RWPE1 (cell line): Measurements from ENCODE around the gene LY6G6F.

Experiments
- CTCF ChIA-PET: fragments of 350-600 bp; sonication (Branson Sonifier 250); formaldehyde crosslinking; extraction: SDS; loops from one replicate; lab custom pipeline; 2021; lab: Yijun Ruan, JAX
- POLR2A ChIA-PET: fragments of 400-600 bp; formaldehyde crosslinking; extraction: SDS; loops from one replicate; lab custom pipeline; 2020; ENCODE audit warnings: antibody characterized with exemption; ENCODE audit not compliant: low non-redundant PET; lab: Yijun Ruan, JAX
- DNase-seq: peaks from one replicate; pipeline ENCODE4 v3.0.0; 2012; ENCODE audit warnings: low spot score
- H3K27ac ChIP-seq: fragments of 450-650 bp; 2 replicates; pipeline ENCODE4 v1.5.1; 2017
- TF ChIP-seq, protein P1 (sequence below): fragments of 450-650 bp; conservative IDR thresholded peaks from 2 replicates; pipeline ENCODE4 v1.5.1; 2017; ENCODE audit warnings: low read depth, mild to moderate bottlenecking

The LY6G6F gene

DNA sequence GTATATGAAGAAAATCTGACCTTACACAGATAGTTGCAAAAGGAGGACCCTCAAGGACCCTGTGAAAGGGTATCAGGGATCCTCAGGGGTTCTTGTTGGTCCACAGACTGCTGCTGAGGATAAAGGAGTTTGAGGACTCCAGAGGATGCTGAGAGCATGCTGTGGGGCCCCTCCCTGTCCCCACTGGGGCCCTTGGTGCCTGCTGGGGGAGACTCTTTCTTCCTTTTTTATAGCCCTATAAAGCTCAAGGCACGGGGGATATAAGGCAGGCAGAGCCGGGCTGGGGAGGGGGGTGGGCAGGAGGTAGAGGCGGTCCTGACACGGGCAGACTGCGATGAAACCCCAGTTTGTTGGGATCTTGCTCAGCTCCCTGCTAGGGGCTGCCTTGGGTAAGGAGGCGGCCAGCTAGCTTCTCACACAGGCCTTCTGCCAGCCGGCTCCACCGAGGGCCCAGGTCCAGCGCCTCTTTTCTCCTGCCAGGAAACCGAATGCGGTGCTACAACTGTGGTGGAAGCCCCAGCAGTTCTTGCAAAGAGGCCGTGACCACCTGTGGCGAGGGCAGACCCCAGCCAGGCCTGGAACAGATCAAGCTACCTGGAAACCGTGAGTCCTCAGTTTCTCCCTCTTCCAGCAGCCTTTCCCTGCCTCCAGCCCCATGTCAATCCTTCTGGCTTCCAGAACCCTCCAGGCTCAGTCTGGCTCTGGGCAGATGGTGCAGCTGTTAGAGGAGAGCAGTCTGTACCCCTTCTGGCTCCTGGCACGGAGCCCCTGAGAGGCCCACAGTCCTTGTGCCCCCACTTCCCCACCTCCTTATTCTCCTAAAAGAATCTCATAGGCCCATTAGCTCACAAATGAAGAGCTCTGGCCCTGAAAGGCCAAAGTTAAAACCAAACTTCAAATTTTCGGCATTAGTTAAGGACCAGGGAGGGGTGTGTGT lies 8.6 kb downstream of the LY6G6F start, which contains the start of gene LY6G6D:
LY6G6D (plus strand) TSS at position 327 of the 937 bp plus-strand sequence; CDS start at position 335, 8 bp downstream.
- TF ChIP-seq, protein P1, sequence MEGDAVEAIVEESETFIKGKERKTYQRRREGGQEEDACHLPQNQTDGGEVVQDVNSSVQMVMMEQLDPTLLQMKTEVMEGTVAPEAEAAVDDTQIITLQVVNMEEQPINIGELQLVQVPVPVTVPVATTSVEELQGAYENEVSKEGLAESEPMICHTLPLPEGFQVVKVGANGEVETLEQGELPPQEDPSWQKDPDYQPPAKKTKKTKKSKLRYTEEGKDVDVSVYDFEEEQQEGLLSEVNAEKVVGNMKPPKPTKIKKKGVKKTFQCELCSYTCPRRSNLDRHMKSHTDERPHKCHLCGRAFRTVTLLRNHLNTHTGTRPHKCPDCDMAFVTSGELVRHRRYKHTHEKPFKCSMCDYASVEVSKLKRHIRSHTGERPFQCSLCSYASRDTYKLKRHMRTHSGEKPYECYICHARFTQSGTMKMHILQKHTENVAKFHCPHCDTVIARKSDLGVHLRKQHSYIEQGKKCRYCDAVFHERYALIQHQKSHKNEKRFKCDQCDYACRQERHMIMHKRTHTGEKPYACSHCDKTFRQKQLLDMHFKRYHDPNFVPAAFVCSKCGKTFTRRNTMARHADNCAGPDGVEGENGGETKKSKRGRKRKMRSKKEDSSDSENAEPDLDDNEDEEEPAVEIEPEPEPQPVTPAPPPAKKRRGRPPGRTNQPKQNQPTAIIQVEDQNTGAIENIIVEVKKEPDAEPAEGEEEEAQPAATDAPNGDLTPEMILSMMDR = no peak
- POLR2A ChIA-PET = interaction anchor here (0.6 kb wide), 1 partner anchor 20 kb away, joined by 6 read pairs; no protein-coding TSS in a partner anchor
- CTCF ChIA-PET = interaction anchor here (1.2 kb wide), 1 partner anchor 14 kb away, joined by 8 read pairs; the partner anchor contains the start of gene DDAH2
- DNase-seq = no peak
- H3K27ac ChIP-seq = peak within 1 kb of the TSS; percentile 12; the same call in 1 of the 2 replicates

DNA sequence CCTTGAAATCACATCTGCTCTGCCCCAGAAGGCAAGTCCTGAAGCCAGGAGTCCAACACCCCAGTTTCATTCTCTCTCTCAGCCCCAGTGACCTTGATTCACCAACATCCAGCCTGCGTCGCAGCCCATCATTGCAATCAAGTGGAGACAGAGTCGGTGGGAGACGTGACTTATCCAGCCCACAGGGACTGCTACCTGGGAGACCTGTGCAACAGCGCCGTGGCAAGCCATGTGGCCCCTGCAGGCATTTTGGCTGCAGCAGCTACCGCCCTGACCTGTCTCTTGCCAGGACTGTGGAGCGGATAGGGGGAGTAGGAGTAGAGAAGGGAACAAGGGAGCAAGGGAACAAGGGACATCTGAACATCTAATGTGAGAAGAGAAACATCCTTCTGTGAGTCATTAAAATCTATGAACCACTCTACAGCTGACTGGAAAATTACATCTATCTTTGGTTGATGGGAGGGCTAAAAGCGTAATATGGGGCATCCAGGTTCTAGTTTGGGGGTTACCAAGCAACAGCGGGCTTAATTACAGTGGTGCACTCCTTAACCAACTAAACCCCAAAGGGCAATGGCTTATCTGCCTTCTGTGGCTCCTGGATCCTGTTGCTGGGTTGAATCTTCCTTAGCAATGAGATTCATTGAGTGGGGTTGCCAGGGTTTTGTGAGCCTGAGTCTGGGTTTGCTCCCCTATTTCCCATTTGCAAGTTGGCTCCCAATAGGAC lies 11.0 kb downstream of the LY6G6F start:
- CTCF ChIA-PET = interaction anchor here (0.6 kb wide), 4 partner anchors 12 to 219 kb away, joined by 3 to 4 read pairs (median 3); no protein-coding TSS in a partner anchor
- POLR2A ChIA-PET = no interaction called here
- no peak for DNase-seq
- H3K27ac ChIP-seq = no peak overlapping the region
- TF ChIP-seq, protein P1 = 0 out of 2 replicates have a peak, but pooled peaks have one; percentile 15

DNA sequence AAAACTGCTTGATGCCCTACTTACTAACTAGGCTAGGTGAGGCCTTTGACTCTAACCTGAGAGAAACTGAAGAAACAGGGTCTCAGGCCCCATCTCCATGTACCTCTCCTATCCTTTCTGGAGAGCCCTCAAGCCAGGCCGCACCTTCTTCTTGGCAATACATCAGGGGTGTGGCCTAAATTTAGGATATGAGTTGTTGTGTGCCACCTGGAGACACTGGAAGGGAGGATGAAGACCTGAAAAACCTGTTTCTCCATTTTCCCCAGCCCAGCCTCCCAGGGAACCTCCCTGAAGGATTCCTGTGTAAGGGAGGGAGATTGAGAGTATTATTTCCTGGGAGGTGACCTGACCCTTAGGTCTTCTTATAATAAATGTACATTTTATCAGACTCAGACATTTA lies 11.6 kb downstream of the LY6G6F start:
- POLR2A ChIA-PET = no interaction called here
- DNase-seq = peak; percentile 95

DNA sequence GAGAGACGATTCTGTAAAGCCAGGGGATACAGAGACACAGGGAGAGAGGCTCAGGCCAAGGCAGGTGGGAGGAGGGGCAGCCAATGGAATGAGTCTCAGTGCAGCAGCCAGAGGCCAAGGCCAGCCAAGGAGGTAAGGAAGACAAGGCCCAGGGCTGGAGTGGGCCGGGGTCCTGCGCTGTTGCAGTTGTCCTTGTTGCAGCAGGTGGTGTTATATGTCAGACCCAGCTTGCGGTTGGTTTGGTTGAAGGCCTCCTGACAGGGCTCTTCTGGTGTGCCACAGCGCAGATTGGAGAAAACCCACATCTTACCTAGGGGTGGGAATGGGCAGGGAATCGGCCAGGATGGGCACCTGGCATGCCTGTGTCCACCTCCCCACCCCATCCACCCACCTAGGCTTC lies 12.3 kb downstream of the LY6G6F start:
- CTCF ChIA-PET = no interaction called here

More for the DNA sequence above, 11.6 kb downstream of the LY6G6F start:
- no peak overlapping the region for H3K27ac ChIP-seq
- TF ChIP-seq, protein P1 = no peak
- CTCF ChIA-PET = no interaction called here

DNA sequence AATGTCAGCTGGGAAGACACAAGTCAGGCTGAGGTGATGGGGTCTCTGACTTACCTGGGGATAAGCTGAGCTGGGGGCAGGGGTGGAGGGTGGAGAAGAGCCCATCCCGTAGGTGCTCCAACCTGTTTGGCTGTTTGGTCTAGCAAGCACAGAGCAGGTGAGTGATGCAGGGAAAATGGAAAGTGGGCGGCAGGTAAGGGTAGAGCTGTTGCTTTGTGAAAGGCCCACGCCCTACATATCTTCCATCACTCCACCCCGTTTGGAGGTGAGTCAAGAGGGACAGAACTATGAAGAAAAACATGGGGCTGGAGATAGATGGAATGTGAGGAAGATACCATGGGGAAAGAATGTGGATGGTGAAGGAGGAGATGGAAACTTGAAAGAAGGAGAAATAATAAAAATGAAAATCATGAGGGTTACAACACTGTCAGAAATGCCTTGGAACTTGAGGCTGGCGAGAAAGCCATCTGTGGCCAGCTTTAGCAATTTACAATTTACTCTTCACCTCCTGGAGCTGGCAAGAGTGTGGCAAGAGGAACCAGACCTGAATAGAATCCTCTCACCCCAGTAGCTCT lies 13.6 kb downstream of the LY6G6F start:
- TF ChIP-seq, protein P1 = no peak
- peak; percentile 63 for DNase-seq
- CTCF ChIA-PET = interaction anchor here (0.5 kb wide), 1 partner anchor 21 kb away, joined by 4 read pairs; no protein-coding TSS in a partner anchor
- POLR2A ChIA-PET = no interaction called here
- no peak overlapping the region for H3K27ac ChIP-seq

More for the DNA sequence above, 12.3 kb downstream of the LY6G6F start:
- TF ChIP-seq, protein P1 = no peak
- H3K27ac ChIP-seq = no peak overlapping the region
- no peak for DNase-seq
- POLR2A ChIA-PET = no interaction called here
